ENCODE measurements around the gene ZNG1B.
A peak's percentile ranks its signal among the peaks of the same experiment; 100 is the strongest.
"Not testable (repeated sequence)": the region's sequence is repeated elsewhere in the genome, so short reads cannot be mapped to it uniquely, and the experiment has no call there.

The ZNG1B gene

DNA sequence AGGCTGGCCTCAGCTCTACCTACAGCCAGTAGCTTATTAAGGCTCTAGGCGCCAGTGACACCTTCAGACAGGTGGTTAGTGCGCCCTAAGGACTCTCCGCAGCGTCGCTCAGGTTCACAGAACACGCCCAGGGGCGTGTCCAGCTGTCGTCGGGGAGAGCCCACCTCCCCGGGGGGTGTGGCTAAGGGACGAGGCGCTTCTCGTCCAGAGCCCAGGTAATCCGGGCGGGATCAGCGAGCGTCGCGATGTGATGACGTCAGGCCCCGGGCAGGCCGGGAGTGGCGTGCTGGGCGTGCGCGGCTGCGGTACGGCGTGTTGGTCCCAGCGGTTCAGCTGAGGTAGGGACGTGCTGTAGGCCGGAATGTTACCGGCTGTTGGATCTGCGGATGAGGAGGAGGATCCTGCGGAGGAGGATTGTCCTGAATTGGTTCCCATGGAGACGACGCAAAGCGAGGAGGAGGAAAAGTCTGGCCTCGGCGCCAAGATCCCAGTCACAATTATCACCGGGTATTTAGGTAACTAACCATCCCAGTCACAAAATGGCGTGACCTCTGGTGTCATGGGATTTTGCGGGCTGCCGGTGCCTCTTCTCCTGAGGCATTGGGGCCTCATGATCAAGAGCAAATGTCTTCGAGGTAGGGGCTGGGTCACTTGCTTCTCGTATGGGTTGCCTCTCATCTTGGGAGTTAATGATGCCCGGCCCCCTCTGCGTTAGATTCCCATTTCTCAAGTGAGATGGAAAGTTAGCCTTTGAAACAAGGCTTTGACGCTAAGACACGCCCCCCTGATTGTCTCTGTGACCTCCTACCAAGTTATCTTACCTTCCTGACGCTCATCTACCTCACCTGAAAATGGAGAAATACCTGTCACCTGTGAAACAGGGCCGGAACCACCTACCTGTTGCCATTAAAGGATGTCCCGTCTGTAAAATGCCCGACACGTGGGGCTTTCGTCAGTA is at the start of gene ZNG1B:
ZNG1B (plus strand) TSS at position 184 of the 958 bp plus-strand sequence; CDS start at position 362, 178 bp downstream.
- H3K4me3 Mint-ChIP-seq, result peak within 1 kb of the TSS; percentile 95
- H3K36me3 Mint-ChIP-seq, H3K4me1 Mint-ChIP-seq, H3K27me3 Mint-ChIP-seq, H3K9me3 Mint-ChIP-seq: not testable (repeated sequence)
- peak within 1 kb of the TSS; percentile 94 for H3K27ac Mint-ChIP-seq

- H3K27me3 Mint-ChIP-seq, result peaks cover 10% of the 10 kb centered on the region
- peaks cover 17% of the 10 kb centered on the region for H3K4me1 Mint-ChIP-seq
- H3K27ac Mint-ChIP-seq, result peak overlapping the region; percentile 85
- no peaks in the 10 kb centered on the region for H3K36me3 Mint-ChIP-seq
- no peaks in the 10 kb centered on the region for H3K9me3 Mint-ChIP-seq
- H3K4me3 Mint-ChIP-seq, result peak overlapping the region; percentile 69
Measured at GRCh38 chr2:113390124-113390849, 47.2 kb upstream of the ZNG1B start.

GRCh38 chr2:113391073-113391472 is 46.4 kb upstream of the ZNG1B start:
- peaks cover 5% of the 10 kb centered on the region for H3K27me3 Mint-ChIP-seq
- no peak overlapping the region for H3K27ac Mint-ChIP-seq
- H3K9me3 Mint-ChIP-seq, result no peaks in the 10 kb centered on the region
- no peaks in the 10 kb centered on the region for H3K36me3 Mint-ChIP-seq
- H3K4me1 Mint-ChIP-seq, result peaks cover 17% of the 10 kb centered on the region
- H3K4me3 Mint-ChIP-seq, result no peak overlapping the region

- H3K27ac Mint-ChIP-seq, result no peak overlapping the region
- H3K27me3 Mint-ChIP-seq, result peaks cover 13% of the 10 kb centered on the region
- no peaks in the 10 kb centered on the region for H3K9me3 Mint-ChIP-seq
- no peaks in the 10 kb centered on the region for H3K36me3 Mint-ChIP-seq
- no peak overlapping the region for H3K4me3 Mint-ChIP-seq
- no peaks in the 10 kb centered on the region for H3K4me1 Mint-ChIP-seq
Measured at GRCh38 chr2:113406114-113406513, 31.4 kb upstream of the ZNG1B start.

DNA sequence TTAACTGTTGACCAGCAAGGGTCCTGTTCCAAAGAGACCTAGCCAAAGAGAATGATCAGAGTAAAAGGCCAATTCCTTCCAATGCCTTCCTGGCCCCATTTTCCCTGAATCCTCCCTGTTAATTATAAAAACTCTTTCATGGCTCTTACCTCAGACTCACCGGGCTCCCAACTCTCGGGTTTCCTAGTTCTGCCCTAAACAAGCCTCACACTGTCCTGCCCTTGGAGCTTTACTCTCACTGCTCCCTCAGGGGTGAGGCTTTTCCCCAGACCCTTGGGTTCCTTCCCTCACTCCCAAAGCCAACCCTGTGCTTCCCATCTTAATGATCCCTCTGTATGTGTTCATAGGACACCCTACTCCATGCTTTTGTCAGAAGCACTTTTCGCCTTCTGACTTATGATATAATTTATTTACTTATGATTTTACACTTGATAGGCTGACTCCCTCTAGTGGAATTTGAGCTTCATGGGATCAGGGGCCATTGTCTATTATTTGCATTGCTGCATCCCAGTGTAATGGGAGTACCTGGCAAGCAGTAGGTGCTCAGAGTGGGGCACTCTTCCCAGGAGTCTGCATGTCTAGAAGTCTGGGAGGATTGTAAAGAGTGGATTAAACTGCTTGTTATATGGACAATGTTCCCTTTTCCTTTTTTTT is 29.9 kb upstream of the ZNG1B start:
- H3K4me3 Mint-ChIP-seq, result no peak overlapping the region
- H3K27me3 Mint-ChIP-seq, result peaks cover 13% of the 10 kb centered on the region
- no peaks in the 10 kb centered on the region for H3K9me3 Mint-ChIP-seq

GRCh38 chr2:113411725-113412352 is 25.7 kb upstream of the ZNG1B start:
- not testable (repeated sequence) for H3K4me3 Mint-ChIP-seq, H3K36me3 Mint-ChIP-seq, H3K27ac Mint-ChIP-seq, H3K27me3 Mint-ChIP-seq, H3K4me1 Mint-ChIP-seq, H3K9me3 Mint-ChIP-seq

More for the DNA sequence above, 29.9 kb upstream of the ZNG1B start:
- no peaks in the 10 kb centered on the region for H3K36me3 Mint-ChIP-seq
- no peaks in the 10 kb centered on the region for H3K4me1 Mint-ChIP-seq
- no peak overlapping the region for H3K27ac Mint-ChIP-seq

DNA sequence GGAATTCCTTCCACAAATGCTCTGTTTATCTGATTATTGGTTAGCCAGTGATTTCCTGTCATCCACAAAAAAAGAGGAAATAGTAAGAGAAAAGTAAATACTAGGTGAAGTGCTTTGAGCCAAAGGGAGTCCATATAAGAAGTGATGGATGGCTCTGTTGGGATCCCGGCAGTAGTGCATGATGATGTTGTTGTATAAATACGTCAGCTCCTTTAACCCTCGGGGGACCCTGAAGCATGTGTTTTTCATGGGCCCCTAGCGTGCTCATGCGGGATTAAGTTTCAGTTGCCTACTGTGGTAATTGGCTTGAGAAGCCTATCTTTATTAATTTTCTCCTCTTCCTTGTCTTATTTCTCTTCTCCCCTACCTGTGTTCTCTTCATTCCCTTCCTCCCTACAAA is 24.7 kb upstream of the ZNG1B start:
- not testable (repeated sequence) for H3K36me3 Mint-ChIP-seq

DNA sequence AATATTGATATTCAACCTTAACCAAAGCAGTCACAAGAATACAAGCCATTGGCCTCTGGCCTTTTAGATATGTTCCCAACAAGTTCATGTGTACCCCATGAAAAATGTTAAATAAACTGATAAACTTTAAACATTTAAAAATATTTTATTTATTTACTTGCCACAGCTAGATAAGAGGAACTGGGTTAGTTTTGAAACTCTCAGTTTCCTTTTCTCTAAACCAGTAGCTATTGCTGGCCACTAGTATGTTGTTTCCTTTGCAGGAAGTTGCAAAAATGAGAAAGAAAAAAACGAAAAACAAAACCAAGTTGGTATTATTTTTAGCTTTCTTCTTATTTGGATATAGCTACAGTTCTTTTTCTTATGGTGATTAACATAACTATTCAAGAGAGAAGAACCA is 5.7 kb upstream of the ZNG1B start:
- H3K4me1 Mint-ChIP-seq, H3K36me3 Mint-ChIP-seq, H3K27ac Mint-ChIP-seq, H3K4me3 Mint-ChIP-seq, H3K9me3 Mint-ChIP-seq, H3K27me3 Mint-ChIP-seq: not testable (repeated sequence)

More for the DNA sequence above, 24.7 kb upstream of the ZNG1B start:
- H3K4me1 Mint-ChIP-seq, H3K4me3 Mint-ChIP-seq, H3K9me3 Mint-ChIP-seq, H3K27ac Mint-ChIP-seq, H3K27me3 Mint-ChIP-seq: not testable (repeated sequence)

DNA sequence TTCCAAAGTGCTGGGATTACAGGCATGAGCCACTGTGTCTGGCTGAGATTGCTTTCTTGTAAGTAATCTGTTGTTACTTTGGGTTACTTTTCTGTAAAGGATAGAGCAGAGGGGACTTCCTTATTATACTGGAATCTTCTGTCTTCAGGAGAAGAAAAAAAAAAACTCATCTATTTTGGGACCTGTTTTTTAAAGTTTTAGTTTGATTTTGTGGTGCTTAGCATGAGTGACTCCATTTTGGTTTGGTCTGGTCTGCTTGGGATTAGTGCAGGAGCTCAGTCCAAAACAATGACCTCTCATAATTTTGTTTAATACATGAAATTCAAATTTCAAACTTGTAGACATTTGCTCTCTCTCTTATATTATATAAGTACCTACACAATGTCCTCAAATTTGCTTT is 4.0 kb upstream of the ZNG1B start:
- not testable (repeated sequence) for H3K9me3 Mint-ChIP-seq, H3K4me1 Mint-ChIP-seq, H3K36me3 Mint-ChIP-seq, H3K4me3 Mint-ChIP-seq, H3K27me3 Mint-ChIP-seq, H3K27ac Mint-ChIP-seq

GRCh38 chr2:113465770-113466169 is 28.3 kb downstream of the ZNG1B start:
- not testable (repeated sequence) for H3K4me1 Mint-ChIP-seq, H3K9me3 Mint-ChIP-seq, H3K27ac Mint-ChIP-seq, H3K27me3 Mint-ChIP-seq, H3K4me3 Mint-ChIP-seq, H3K36me3 Mint-ChIP-seq

GRCh38 chr2:113476688-113477368 is 39.3 kb downstream of the ZNG1B start:
- H3K9me3 Mint-ChIP-seq, H3K27ac Mint-ChIP-seq, H3K36me3 Mint-ChIP-seq, H3K27me3 Mint-ChIP-seq, H3K4me1 Mint-ChIP-seq: not testable (repeated sequence)
- H3K4me3 Mint-ChIP-seq, result peak overlapping the region; percentile 11

GRCh38 chr2:113496527-113496926 is 59.0 kb downstream of the ZNG1B start:
- not testable (repeated sequence) for H3K4me3 Mint-ChIP-seq, H3K9me3 Mint-ChIP-seq, H3K27me3 Mint-ChIP-seq, H3K36me3 Mint-ChIP-seq, H3K4me1 Mint-ChIP-seq, H3K27ac Mint-ChIP-seq

DNA sequence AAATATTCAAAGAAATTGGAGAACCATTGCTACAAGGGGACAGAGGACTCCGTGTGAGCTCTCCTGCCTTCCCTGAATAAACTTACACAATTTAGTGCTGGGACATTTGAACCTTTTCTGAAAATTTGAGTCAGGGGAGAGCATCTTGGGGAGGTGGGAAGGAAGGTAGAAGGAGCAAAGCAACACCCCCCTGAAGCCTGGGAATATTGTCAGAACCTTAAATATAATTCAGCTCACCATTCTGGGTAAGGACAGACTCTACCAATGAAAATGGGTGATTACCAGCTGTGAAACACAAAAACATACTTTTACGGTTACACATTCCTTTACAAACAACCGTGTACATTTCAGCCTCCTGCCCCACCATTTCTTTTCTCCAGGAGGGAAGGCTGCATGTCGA is 60.9 kb downstream of the ZNG1B start, which contains the start of gene FOXD4L1:
FOXD4L1 (plus strand) TSS at position 301 of the 400 bp plus-strand sequence. CDS start 592 bp downstream, outside the sequence.
- H3K4me3 Mint-ChIP-seq, H3K9me3 Mint-ChIP-seq, H3K4me1 Mint-ChIP-seq, H3K36me3 Mint-ChIP-seq, H3K27ac Mint-ChIP-seq: not testable (repeated sequence)
- H3K27me3 Mint-ChIP-seq, result peaks cover 11% of the 10 kb centered on the region

GRCh38 chr2:113499019-113499885 is 61.8 kb downstream of the ZNG1B start:
- H3K4me1 Mint-ChIP-seq, H3K27ac Mint-ChIP-seq, H3K4me3 Mint-ChIP-seq, H3K9me3 Mint-ChIP-seq, H3K36me3 Mint-ChIP-seq: not testable (repeated sequence)
- H3K27me3 Mint-ChIP-seq, result peaks cover 12% of the 10 kb centered on the region

All from activated naive CD4-positive, alpha-beta T cell treated with anti-CD3 and anti-CD28 coated beads, Interleukin-2, amount 50 U/mL, for 24 hours (primary cell).